Progenitor cell of endocrine pancreas (in vitro differentiated cells): Measurements from ENCODE around the gene DAP. TPM values are rescaled to one million over a fixed set of nuclear protein-coding genes. Genes with fewer than 3 reads are reported as not detected.
A peak's percentile ranks its signal among the peaks of the same experiment; 100 is the strongest.

Experiments
- DNase-seq: peaks from one replicate; pipeline ENCODE4 v3.0.0; 2021; ENCODE audit warnings: low spot score; ENCODE audit not compliant: unreplicated experiment
- H3K27ac Mint-ChIP-seq: 2 replicates; pipeline ENCODE4 v1.8.0; 2021; ENCODE audit warnings: mild to moderate bottlenecking, moderate library complexity, mixed read lengths
- H3K27me3 Mint-ChIP-seq: 2 replicates; pipeline ENCODE4 v1.8.0; 2021; ENCODE audit warnings: mixed read lengths
- H3K36me3 Mint-ChIP-seq: 2 replicates; pipeline ENCODE4 v1.8.0; 2022; ENCODE audit warnings: mixed read lengths; ENCODE audit not compliant: insufficient read depth
- H3K4me1 Mint-ChIP-seq: 2 replicates; pipeline ENCODE4 v1.8.0; 2021; ENCODE audit warnings: low read depth, mixed read lengths
- H3K4me3 Mint-ChIP-seq: 2 replicates; pipeline ENCODE4 v1.8.0; 2021; ENCODE audit warnings: low read depth, mild to moderate bottlenecking, moderate library complexity, mixed read lengths
- H3K9me3 Mint-ChIP-seq: 2 replicates; pipeline ENCODE4 v1.8.0; 2021; ENCODE audit warnings: low read depth, mixed read lengths
- CTCF ChIP-seq: fragments of 200-600 bp; sonication (generic); IDR thresholded peaks from one replicate; pipeline ENCODE4 v1.5.0; 2021; ENCODE audit warnings: antibody characterized with exemption, mild to moderate bottlenecking; ENCODE audit not compliant: unreplicated experiment
- total RNA-seq: library from RNA; stranded (reverse); gene quantifications from 2 replicates; pipeline ENCODE4 v1.2.1, GENCODE V29; 2021

Gene DAP
- total RNA-seq, 1 donor from 2014 or later, result 91.1 TPM

GRCh38 chr5:10686890-10687289 lies 74.1 kb downstream of the DAP start:
- Mint-ChIP-seq H3K4me3 (no peak overlapping the region), H3K4me1 (no peaks in the 10 kb centered on the region), H3K27ac (no peak overlapping the region), H3K36me3 (peaks cover 32% of the 10 kb centered on the region), H3K9me3 (peaks cover 6% of the 10 kb centered on the region), H3K27me3 (no peaks in the 10 kb centered on the region)
- TF ChIP-seq CTCF, result no peak
- DNase-seq, result no peak

- Mint-ChIP-seq H3K4me3 (no peak overlapping the region), H3K27me3 (no peaks in the 10 kb centered on the region), H3K36me3 (peaks cover 30% of the 10 kb centered on the region), H3K4me1 (no peaks in the 10 kb centered on the region), H3K9me3 (peaks cover 6% of the 10 kb centered on the region), H3K27ac (peak overlapping the region; percentile 57)
- no peak for TF ChIP-seq CTCF
- DNase-seq, result no peak
Observed at GRCh38 chr5:10685115-10685521, 75.9 kb downstream of the DAP start.

- peaks cover 32% of the 10 kb centered on the region for H3K36me3 Mint-ChIP-seq
- H3K27ac Mint-ChIP-seq, result no peak overlapping the region
- H3K4me1 Mint-ChIP-seq, result no peaks in the 10 kb centered on the region
- peaks cover 6% of the 10 kb centered on the region for H3K9me3 Mint-ChIP-seq
- no peak for DNase-seq
- no peak for TF ChIP-seq CTCF
- H3K27me3 Mint-ChIP-seq, result no peaks in the 10 kb centered on the region
- H3K4me3 Mint-ChIP-seq, result no peak overlapping the region
Observed at GRCh38 chr5:10684303-10685086, 76.5 kb downstream of the DAP start.

- no peak for TF ChIP-seq CTCF
- H3K36me3 Mint-ChIP-seq, result peaks cover 28% of the 10 kb centered on the region
- no peaks in the 10 kb centered on the region for H3K4me1 Mint-ChIP-seq
- no peak for DNase-seq
- no peak overlapping the region for H3K4me3 Mint-ChIP-seq
- H3K9me3 Mint-ChIP-seq, result peaks cover 6% of the 10 kb centered on the region
- no peak overlapping the region for H3K27ac Mint-ChIP-seq
- no peaks in the 10 kb centered on the region for H3K27me3 Mint-ChIP-seq
Observed at GRCh38 chr5:10682801-10683525, 78.1 kb downstream of the DAP start.

GRCh38 chr5:10681731-10682679 lies 79.0 kb downstream of the DAP start:
- no peak overlapping the region for H3K27ac Mint-ChIP-seq
- H3K4me1 Mint-ChIP-seq, result no peaks in the 10 kb centered on the region
- peaks cover 1% of the 10 kb centered on the region for H3K9me3 Mint-ChIP-seq
- H3K36me3 Mint-ChIP-seq, result peaks cover 33% of the 10 kb centered on the region
- DNase-seq, result no peak
- no peak for TF ChIP-seq CTCF
- no peaks in the 10 kb centered on the region for H3K27me3 Mint-ChIP-seq
- no peak overlapping the region for H3K4me3 Mint-ChIP-seq
